ENCODE data around the gene APBA1.

- TF ChIP-seq CTCF (IDR thresholded peaks at IDR 0.05): no peak
- TF ChIP-seq POLR2A (IDR thresholded peaks at IDR 0.05): no peak
Measured at GRCh38 chr9:69468380-69468779, 203.8 kb downstream of the APBA1 start.
